ENCODE measurements around the gene GCA. TPM values are rescaled to one million over a fixed set of nuclear protein-coding genes. Genes with fewer than 3 reads are reported as not detected.

GCA gene
- total and polyA plus RNA-seq, 2 of the 8 experiments (the other 6 are each of a cell fraction or from before 2014, with no cell fraction given), result 37.4 to 42.0 TPM

DNA sequence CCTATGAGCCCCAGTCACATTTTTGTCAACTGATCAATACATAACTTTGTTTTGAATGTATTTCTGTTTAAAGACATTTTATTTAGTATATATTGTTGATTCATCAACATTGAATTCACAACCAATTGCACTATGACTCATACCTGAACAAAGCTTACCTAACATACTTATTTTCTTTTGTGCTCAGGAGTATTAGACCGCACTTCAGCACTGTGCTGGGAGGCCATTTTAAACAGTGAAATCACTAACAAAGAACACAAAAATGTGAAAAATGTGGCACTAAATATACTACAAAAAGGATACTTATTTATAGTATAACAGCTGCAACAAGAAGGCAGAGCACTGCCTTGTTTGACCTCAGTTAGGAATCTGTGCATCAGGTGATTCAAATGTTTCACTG, 13.1 kb upstream of the GCA start:
- Histone ChIP-seq H2AK5ac (ENCODE audit: low read depth, low read length) (no peak overlapping the region), H4K20me1 (replicated peaks in 1 of 2; ENCODE audit: control insufficient read depth in 1 of 2, insufficient read depth in 2 of 2, low read length in 2 of 2) (no peaks in the 10 kb centered on the region), H3K4me3 (ENCODE audit: extremely low read depth in 1 of 4, insufficient read depth in 2 of 4, low read depth in 3 of 4, low read length in 4 of 4) (no peak overlapping the region), H3K23me2 (ENCODE audit: low read depth, low read length) (no peaks in the 10 kb centered on the region), H4K91ac (replicated peaks; ENCODE audit: insufficient read length, low read length) (no peak overlapping the region), H2BK20ac (ENCODE audit: low read length) (no peak overlapping the region), H3K4me1 (replicated peaks in 1 of 4; ENCODE audit: control insufficient read depth in 3 of 4, insufficient read depth in 4 of 4, low read length in 3 of 4) (no peaks in the 10 kb centered on the region), H3K79me1 (ENCODE audit: low read depth, low read length) (no peaks in the 10 kb centered on the region), H3K18ac (ENCODE audit: extremely low read depth, low read length) (no peak overlapping the region), H3K79me2 (ENCODE audit: control insufficient read depth in 1 of 2, insufficient read depth in 2 of 2, low read length in 2 of 2) (no peaks in the 10 kb centered on the region), H2BK120ac (replicated peaks; ENCODE audit: low read depth, low read length) (no peak overlapping the region), H2BK12ac (ENCODE audit: low read depth, low read length) (no peak overlapping the region), H3K4ac (replicated peaks; ENCODE audit: insufficient read length, low read depth, low read length) (no peak overlapping the region), H3K23ac (ENCODE audit: insufficient read length) (no peak overlapping the region), H2BK5ac (ENCODE audit: low read depth, low read length) (no peak overlapping the region), H3K9me3 (ENCODE audit: insufficient read depth in 2 of 2, low read depth in 1 of 2, low read length in 1 of 2) (peaks cover 6 to 7% of the 10 kb centered on the region in 2 experiments; a peak in 3 of 4 replicates), H4K5ac (ENCODE audit: insufficient read length, low read depth, low read length) (no peak overlapping the region), H3K56ac (replicated peaks; ENCODE audit: insufficient read length, low read depth, low read length) (no peak overlapping the region), H2AFZ (ENCODE audit: low read length) (no peak overlapping the region), H3K27me3 (replicated peaks in 1 of 4; ENCODE audit: control insufficient read depth in 3 of 4, extremely low read depth in 1 of 4, insufficient read depth in 3 of 4, low read length in 3 of 4) (no peaks in the 10 kb centered on the region), H3K36me3 (ENCODE audit: control insufficient read depth in 2 of 4, insufficient read depth in 4 of 4, low read length in 3 of 4) (no peaks in the 10 kb centered on the region), H2BK15ac (ENCODE audit: low read length) (no peak overlapping the region), H4K8ac (ENCODE audit: extremely low read depth, insufficient read depth, low read length) (no peak overlapping the region), H3K14ac (ENCODE audit: insufficient read length) (no peak overlapping the region), H3K9ac (replicated peaks in 1 of 4; ENCODE audit: extremely low read depth in 1 of 4, low read depth in 3 of 4, low read length in 3 of 4) (no peak overlapping the region), H3K27ac (ENCODE audit: low read depth, low read length) (no peak overlapping the region), H3K4me2 (ENCODE audit: insufficient read depth in 1 of 2, low read depth in 2 of 2, low read length in 2 of 2) (no peak overlapping the region)
- 88% methylated on average over 1 of the region's 1 CpG; no CpG with 5 or more reads in 1 of the 2 experiments for WGBS, 2 experiments (ENCODE audit: extremely low coverage in 1 of 2, insufficient coverage in 1 of 2, insufficient read length in 1 of 2, insufficient replicate concordance in 2 of 2, low coverage in 1 of 2, low lambda C conversion rate in 2 of 2, missing lambda C conversion rate in 1 of 2)
- CTCF ChIA-PET (ENCODE audit: partially characterized antibody), result no interaction called here
- TF ChIP-seq CEBPB (IDR thresholded peaks at IDR 0.05; ENCODE audit: low read depth, low read length), result no peak
- TF ChIP-seq RXRA (IDR thresholded peaks at IDR 0.05; ENCODE audit: insufficient read depth, low read depth, low read length), result no peak
- no peak for TF ChIP-seq KDM1A (IDR thresholded peaks at IDR 0.05; ENCODE audit: borderline replicate concordance, low read length)
- TF ChIP-seq, protein P1, sequence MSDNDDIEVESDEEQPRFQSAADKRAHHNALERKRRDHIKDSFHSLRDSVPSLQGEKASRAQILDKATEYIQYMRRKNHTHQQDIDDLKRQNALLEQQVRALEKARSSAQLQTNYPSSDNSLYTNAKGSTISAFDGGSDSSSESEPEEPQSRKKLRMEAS (IDR thresholded peaks at IDR 0.05), result no peak
- TF ChIP-seq, protein P2, sequence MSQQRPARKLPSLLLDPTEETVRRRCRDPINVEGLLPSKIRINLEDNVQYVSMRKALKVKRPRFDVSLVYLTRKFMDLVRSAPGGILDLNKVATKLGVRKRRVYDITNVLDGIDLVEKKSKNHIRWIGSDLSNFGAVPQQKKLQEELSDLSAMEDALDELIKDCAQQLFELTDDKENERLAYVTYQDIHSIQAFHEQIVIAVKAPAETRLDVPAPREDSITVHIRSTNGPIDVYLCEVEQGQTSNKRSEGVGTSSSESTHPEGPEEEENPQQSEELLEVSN (IDR thresholded peaks at IDR 0.05), result no peak
- no peak for TF ChIP-seq KDM5A (IDR thresholded peaks at IDR 0.05; ENCODE audit: low read length)
- POLR2A ChIA-PET (ENCODE audit: partially characterized antibody), result no interaction called here
- no peak for FAIRE-seq
- DNase-seq (ENCODE audit: low read depth in 1 of 2, low spot score in 2 of 2), result no peak

Data from H1 (cell line).